ENCODE measurements around the gene MACROH2A1.

MACROH2A1 gene

DNA sequence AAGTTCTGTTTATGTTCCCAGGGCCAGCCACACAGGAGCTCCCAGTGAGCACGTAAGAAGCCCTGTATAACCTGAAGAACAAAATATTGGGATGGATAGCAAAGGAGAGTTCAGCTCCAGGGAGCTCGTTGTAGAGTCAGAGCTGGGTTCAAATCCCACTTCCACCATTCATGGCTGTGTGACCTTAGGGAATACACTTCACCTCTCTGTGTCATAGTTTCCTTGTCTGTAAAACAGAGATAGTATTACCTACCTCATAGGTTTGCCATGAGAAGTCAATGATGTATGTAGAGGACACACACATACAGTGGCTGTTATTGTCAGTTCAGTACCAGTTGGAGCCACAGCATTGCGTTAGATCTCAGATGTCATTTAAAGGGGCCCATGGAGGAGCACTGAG is 67.4 kb downstream of the MACROH2A1 start:
- DNase-seq (ENCODE audit: low spot score): no peak

DNA sequence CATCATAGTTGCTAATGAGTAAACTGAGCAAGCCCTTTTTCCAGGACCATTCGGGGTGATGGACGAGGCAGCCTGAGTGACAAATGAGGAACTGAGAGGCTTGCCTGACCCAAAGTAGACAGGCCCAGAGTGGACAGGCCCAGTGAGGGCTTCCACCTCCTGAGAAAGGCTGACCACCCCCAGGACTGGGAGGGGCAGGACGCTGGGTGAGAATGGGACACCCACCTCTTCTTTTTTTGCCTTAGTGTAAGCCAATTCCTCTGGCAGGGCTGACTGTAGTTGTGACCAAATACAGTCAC is 68.3 kb downstream of the MACROH2A1 start:
- no peak for DNase-seq (ENCODE audit: low spot score)

DNA sequence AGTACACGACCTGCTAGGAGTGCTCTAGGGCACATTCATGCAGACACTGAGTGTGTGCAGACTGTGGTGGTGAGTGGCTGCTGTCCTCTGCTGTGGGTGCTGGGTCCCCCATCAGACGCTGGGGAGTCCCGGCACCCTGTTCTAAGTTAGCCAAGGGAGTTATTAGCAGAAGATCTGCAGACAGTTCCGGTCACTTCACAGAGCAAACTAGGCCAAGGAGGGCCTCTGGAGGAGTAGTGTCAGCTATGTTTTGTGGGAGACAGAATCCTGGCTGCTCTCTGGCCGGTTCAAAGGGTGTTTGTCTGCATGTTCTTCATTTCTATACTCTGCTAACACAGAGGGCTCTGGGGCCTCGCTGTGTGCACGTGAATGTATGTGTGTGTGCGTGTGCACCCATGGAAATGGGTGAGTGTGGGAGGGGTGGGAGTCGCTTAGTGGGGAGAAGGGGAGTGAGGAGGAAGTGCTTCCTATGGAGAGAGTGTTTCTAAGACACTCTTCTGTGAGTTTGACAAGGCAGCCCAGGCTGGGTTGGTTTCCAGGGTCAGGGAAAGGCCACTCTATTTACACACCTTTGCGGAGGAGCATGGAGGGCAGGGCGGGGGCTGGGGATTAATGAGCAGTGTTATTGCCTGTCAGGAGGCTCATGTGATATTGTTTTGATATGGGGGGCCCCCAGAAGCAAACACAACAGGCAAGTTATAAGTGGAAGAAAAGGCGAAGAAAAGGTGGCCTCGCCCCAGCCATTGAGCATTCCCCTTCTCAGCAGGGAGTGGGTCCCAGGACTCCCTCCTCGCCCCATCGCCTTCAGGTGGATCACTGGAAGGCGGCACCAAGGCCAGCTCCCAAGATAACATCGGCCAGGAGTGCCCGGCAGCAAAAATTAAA is 68.9 kb downstream of the MACROH2A1 start:
- DNase-seq (ENCODE audit: low spot score): no peak

DNA sequence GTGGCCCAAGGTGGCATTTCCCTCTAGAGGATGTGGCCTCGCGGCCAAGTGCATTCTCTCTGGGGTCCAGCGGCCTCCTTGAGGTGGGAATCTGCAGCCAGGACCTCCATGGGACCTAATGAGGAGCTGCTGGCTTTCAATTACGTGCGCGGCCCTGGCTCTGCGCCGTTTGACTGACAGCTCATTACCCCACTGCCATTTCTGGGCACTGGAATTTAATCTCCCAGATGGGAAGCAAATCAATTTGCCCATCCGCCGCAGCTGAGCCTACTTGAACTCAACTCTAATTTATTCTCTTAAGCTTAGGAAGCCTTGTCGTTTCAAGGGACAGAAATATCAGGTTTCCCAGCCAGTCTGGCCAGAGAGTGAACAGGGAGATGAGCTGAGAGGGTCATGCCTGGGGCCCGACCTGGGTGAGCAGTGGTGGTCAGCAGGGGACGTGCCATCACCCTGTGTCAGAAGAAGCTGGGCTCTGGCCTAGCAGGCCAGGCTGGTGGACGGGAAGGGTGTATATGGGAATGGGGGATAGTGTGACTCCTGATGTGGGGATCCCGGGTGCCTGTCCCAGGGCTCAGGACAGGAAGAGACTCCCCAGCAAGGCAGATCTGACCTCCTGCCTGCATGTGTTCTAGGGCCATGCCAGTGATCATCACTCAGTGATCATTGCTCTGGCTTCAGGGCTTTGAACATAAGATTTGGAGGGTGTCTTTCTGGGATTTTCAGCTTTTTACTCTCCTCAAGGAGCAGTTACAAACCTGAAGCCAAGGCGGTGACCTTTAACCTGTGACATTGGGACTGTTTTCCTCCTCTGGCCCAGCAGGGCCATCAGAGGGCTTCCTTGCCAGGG is 69.7 kb downstream of the MACROH2A1 start:
- DNase-seq (ENCODE audit: low spot score): no peak

DNA sequence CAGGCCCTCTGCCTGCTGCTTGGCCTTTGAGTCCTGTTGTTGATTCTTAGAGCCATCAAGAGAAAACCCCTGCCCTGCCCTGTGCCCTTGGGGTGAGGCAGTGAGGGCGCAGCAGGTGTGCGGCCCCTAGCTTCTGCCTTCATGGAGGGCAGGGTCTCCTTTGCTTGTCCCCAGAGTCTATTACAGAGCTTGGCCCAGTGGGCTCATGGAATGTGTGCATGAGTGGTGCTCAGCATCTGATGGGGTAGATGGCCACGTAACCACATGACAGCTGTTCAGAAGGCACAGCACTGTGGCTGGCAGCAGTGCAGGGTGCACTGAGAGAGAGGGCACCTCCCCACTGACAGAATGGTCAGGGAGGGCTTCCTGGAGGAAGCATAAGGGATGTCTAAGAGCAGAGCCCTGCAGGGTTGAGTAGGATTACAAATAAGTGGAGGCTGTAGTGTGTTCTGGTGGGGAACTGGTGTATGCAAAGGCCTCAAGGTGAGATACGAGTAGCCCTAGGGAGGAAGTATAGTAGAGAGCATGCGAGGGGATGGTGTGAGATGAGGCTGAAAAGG is 70.8 kb downstream of the MACROH2A1 start:
- no peak for DNase-seq (ENCODE audit: low spot score)

DNA sequence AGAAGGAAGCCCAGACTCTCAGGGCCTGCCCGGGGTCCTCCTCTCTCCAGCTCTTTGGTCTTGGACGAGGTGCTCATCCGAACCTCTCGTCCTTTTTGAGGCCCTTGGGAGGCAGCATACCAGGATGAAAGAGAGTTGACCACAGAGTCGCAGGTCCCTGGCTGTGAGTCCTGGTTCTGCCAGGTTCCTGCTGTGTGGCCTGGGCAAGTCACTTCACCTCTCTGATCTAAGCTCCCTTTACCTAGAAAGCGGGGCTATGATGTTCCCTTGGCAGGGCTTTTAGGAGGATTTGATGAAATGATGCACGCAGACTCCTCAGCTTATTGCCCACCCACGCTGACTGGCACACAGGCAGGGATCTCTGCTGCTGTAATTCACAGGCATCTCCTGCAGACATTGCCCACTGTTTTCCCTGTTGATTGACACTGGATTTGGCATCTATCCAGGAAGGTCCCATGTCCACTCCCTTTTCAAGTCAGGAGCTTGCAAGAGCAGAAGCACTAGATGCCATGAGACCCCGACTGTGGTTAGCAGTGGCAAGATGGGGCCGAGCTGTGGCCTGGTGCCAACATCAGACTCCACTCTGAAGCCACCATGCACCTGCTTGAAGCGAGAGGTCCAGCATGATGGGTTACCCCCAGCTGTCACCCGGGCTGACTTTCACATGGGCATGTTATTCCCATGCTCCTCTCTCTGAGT is 71.5 kb downstream of the MACROH2A1 start:
- no peak for DNase-seq (ENCODE audit: low spot score)

DNA sequence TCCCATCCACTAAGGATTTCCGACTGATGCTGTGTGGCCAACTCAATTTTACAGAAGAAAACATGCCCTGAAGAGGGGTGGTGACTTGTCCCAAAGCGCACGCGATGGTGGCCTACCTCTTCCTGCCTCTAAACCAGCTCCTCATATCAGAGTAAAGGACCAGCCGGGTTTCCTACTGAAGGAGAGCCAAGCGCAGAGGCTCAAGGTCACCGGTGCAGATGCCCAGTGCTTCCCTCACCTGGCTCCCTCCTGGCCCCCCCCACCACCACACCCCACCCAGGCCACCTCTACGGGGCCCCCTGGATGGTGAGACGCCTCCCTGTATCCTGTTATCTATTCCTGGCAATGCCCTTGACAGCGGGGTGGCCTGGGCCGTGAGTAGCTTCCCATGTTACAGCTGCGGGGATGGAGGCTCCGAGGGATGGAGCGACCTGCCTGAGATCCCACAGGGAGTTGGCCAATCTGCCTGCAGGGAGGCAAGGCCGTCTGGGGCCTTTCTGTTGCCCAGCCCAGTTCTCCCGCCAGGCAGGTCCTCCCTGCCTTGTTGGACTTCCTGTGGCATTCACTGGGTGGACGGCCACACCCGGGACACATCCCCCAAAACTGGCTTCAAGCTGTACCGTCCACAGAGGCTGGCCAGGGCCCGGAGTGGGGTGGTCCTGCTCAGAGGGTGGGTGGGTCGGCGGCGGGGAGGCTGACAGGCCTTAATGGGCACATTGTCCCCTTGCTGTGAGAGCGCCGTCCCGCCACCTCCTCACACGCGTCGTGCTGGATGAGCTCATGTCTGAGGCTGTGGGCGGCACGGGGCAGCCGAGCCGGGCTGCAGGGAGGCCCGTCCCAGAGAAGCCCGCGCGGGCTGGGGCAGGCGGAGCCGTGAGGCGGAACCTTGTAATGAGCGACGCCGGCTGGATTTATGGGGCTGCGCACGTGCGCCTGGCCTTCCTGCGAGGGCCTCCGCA is 72.5 kb downstream of the MACROH2A1 start:
- no peak for DNase-seq (ENCODE audit: low spot score)

DNA sequence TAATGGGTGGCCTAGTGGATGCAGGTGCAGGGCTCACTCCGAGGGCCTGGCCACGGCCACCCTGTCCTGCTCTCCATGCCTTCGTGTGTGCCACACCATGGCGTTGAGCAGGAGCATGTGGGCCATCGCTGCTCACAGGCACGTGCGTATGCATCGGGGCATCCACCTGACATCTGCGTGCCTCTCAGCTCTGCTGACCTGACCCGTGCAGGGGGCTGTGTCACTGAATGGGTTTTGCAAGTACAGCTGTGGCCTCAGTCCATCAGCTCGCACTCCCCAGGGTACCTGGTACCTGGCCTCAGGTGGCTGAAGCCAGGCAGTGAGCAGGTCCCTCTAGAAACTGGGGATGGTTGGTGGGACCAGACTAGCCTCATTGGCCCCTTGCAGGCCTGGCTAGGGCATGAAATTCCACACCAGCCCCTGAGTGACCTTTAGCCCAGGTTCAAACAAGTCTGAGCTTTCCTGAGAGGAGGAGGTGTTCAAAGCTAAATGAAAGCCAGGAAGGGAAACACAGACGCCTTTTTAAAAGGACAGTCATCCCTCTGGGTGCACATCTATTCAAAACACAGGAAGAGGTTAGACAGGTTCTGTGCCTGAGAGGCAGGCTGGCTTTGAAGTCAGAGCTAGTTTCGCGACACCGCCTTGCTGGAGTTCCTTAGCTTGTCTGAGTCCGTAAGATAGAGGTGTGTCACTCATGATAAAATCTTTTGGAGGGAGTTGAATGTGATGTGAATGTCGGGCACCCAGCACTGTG is 74.0 kb downstream of the MACROH2A1 start:
- no peak for DNase-seq (ENCODE audit: low spot score)

DNA sequence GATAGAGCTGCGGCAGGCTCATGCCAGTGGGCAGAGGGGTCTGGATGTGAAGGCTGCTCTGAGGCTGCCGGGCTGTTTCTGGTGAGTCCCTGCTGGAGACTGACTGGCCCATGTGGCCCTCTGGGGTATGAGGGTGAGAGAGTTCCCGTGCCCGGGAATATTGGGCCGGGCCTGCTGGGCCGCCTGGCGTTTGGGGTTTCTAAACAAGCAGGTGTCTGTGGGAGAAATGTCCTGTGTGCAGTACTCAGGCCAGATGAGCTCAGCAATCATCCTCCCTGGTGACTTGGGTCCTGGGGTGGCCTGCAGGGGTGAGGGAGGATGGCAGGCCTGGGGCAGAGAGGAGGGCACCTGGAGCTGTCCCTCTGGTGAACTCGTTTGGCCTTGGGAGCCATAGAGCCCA is 74.9 kb downstream of the MACROH2A1 start:
- DNase-seq (ENCODE audit: low spot score): no peak

DNA sequence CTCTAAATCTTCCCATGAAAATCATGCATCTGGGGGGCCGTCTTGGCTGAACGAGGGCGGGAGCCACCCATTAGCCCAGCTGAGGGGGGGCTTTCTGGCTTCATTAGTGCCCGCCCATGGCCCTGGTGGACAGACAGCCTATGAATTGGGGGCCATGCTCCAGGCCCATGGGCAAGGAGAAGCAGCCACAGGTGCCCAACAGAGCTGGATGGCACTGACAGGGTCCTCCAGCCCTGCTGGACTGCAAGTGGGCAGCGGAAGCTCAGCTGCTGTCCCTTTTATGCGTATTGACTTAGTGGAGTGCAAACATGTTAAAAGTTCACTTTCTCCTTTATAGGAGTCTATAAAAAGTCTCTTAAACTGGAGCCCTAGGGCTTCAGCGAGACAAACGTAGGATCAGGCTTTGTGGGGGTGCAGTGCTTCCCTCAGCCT is 75.3 kb downstream of the MACROH2A1 start:
- no peak for DNase-seq (ENCODE audit: low spot score)

DNA sequence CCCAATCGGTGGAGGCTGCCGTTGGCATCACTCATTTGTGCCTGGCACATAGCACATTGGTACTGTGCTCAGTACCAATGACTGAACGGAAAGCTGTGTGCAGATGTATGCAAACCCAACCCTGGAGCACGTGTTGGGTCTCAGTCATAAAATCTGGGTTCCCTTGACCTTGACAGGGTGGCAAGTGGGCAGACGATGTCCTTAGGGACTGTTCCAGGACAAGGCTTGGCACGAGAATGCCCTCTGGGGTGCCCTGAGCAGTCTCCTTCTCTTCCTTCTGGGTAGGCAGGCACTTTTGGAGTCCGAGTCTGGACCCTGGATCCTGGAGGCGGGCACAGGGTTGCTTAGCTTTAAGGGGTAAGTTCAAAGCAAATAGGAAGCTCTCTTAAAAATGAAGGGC is 75.8 kb downstream of the MACROH2A1 start:
- no peak for DNase-seq (ENCODE audit: low spot score)

DNA sequence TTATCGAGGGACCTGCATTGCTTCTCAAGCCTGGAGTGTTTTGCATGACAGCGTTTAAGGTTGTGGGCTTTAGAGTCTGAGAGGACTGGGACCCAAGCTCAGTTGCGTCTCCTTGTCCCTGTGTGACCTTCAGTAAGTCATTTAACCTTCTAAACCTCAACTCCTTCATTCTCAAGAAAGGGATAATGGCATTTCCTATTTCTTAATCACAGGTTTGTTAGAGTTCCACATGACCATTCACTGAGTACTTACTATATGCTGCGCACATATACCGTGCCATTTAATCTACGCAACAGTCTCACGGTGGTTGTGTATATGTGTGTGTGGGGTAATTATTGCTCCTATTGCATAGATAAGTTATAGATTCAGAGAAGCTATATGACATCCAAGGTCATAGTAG is 76.3 kb downstream of the MACROH2A1 start:
- no peak for DNase-seq (ENCODE audit: low spot score)

DNA sequence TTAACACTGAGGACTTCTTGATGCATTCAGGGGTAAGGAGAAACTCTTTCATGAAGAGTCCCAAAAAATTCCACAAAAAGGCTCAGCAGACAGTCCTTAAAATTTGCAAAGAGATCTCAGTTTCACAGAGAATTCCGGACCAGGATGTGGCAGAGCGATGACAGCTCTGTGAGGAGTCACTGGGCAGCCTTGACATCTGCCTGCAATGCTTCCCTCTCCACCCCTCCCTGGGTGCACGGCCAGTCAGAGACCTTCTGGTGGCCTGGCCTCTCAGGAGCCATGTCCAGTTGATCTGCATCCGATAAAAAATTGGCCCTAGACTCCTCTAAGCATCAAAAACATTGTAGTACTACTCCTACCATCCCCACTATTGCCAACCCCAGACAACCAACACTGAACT is 76.8 kb downstream of the MACROH2A1 start:
- no peak for DNase-seq (ENCODE audit: low spot score)

DNA sequence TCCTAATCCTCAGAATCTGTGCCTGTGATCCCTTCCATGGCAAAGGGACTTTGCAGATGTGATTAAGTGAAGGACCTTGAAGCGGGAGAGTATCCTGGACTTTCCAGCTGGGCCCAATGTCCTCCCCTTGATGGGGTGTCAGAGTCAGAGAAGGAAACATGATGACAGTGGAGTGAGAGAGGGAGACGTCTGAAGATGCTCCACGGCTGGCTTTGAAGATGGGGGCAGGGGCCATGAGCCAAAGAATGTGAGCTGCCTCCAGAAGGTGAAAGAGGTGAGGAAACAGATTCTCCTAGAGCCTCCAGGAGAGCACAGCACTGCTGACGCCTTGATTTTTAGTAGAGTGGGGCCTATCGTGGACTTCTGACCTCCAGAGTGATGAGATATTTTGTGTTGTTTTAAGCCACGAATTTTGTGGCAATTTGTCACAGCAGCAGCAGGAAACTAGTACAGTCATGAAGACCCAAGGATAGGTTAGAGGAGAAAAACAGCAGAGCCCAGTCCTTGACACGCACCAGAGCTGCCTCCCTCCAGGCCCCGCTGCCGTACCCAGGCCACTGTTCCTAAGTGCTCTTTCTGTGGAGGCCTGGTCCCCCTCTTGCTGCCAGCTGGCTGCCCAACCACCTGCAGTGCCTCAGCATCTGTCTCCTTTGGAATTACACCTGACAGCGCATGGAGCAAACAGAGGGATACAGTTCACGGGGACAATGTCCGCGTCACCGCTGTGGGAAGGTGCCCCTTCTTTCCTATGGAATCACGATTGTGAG is 78.1 kb downstream of the MACROH2A1 start:
- no peak for DNase-seq (ENCODE audit: low spot score)

DNA sequence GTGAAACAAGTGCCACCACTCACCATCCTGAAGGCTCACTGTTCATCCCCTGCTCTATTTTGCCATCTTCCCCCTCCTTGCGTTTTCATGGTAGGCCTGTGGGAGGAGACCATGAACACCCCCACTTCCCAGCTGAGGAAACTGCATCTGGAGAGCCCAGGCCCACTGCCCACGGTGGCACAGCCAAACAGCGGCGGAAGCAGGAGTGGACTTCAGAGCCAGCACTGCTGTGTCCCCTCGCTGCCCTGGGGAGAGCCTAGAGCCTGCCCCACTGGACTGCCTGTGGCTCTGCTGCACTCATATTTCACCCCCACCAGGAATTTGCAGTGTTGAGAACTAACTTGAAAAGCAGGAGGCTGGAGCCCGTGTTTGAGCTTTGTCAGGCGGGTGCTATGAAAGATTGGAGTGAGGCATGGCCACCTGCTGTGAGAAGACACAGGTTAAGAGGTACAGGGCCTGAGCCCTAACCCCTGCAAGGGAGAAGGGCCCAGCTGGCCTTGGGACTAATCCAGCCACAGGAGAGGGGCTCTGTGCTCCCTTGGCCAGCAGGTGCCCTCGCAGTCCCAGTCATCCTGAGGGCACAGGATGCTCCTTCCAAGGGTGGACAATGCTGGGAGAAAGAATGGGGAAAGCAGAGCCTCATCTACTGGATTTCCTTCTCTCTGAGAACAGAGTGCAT is 79.0 kb downstream of the MACROH2A1 start:
- DNase-seq (ENCODE audit: low spot score): no peak

DNA sequence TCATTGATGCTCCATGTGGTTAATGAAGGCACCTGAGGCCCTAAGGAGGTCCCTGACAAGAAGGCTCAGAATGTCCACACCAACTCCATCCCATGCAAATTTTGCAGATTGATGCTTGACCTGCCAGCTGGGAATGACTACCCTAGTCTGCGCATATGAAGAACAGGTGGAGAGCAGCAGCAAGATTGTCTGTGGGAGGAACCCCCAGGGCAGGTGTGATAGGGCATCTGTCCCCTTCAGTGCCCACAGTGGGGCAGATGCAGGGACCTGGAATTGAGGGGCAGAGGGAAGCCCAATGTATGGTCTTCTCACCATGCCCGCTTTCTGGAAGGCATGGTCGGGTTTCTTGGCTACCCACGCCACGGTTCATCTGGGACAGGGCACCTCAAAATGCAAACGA is 79.6 kb downstream of the MACROH2A1 start:
- no peak for DNase-seq (ENCODE audit: low spot score)

DNA sequence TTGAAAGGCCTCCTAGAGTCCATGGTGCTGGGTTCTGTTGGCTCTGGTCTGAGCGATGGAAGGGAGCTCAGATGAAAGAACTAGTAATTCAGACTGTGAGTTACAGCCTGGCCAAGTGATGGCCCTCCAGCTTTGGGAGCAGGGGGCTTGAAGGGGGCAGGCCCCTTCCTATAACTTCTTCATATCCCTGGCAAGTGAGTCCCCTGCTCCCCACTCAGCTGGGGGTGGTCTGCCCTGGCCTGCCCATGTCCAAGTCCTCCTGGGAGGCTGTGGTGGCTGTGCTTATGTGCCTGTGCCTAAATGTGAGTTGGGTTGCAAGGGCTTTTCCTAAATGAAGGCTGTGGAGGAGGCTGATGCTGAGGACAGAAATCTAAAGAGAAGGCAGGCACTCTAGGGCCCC is 80.1 kb downstream of the MACROH2A1 start:
- DNase-seq (ENCODE audit: low spot score): no peak

DNA sequence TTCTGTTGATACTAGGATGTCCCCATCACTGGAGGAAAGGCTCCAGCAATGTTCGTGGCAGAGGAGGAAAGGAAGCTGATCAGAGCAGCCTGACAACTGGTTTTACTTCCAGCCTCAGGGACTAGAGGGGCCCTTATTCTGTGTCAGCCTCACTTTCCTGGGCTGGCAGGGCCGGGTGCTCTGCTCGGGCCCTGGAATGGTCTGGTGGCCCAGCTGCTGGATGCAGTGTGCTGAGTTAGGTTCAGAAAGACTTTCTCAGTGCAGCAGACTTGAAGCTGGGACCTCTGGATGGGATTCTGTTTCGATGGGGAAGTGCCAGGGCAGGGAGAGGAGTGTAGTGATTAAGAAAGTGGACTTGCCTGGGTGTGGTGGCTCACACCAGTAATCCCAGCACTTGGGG is 81.0 kb downstream of the MACROH2A1 start:
- no peak for DNase-seq (ENCODE audit: low spot score)

DNA sequence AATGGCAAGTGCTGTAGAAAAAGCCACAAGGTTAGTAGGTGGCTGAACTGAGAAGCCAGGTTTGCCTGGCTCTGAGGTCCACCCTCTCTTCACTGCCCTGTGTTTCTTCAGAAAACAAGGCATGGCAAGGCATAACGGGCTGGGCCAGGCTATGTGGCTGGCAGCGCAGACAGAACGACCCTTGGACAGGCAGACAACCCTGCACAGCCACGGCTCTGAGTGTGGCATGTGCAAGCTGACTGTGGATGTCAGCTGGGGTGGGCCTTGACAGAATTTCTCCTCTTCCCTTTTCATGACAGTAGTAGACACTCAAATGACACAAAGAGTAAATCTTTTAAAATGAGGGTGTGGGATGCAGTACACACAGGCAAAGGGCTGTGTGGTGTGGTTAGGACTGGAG is 81.7 kb downstream of the MACROH2A1 start:
- no peak for DNase-seq (ENCODE audit: low spot score)

All from globus pallidus (tissue), 1 donor.